ENCODE measurements around the gene AIF1L. TPM values are rescaled to one million over a fixed set of nuclear protein-coding genes. Genes with fewer than 3 reads are reported as not detected.

The AIF1L gene
- total and polyA plus RNA-seq, 4 donors = 0.61 to 1.8 (median 1.2) TPM

DNA sequence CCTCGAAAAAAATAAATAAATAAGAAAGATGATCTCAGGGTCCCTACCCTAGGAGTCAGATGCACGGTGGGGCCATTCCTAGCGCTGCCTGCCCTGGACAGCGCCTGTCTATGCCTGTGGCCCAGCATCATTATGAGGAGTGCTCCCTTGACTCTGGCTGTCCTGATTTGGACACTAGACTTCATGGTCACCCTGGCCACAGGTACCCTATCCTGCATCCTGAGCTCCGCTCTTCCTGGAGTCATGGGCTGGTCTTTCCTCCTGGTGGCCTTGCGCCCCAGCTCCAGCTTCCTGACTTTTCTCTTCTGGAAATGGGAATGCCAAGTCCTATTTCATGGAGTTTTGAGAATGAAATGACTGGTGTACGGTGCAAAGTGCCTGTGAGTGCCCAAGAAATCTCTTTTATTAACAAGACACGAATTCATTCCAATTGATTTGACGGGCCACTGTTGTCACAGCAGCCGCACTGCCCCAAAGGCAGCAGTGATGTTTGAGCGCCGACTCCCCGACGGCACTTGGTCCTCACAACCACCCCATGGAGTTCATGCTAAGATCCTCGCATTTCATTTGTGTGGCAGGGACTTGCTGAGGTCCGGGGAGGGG lies 564 bp upstream of the AIF1L start:
- peak overlapping the region in 1 of 3 donors; percentile 45 for H3K4me3 ChIP-seq (ENCODE audit: low read depth in 1 of 3, low read length in 3 of 3)
- TF ChIP-seq NR2F2 (IDR thresholded peaks at IDR 0.05) = no peak
- TF ChIP-seq TAF1 (conservative IDR thresholded peaks at IDR 0.05) = no peak
- no peak for TF ChIP-seq HNF4G (IDR thresholded peaks at IDR 0.05)
- no peak for TF ChIP-seq JUND (IDR thresholded peaks at IDR 0.05)
- TF ChIP-seq, protein P1, sequence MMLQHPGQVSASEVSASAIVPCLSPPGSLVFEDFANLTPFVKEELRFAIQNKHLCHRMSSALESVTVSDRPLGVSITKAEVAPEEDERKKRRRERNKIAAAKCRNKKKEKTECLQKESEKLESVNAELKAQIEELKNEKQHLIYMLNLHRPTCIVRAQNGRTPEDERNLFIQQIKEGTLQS (IDR thresholded peaks at IDR 0.05) = no peak
- no peak for TF ChIP-seq GABPA (IDR thresholded peaks at IDR 0.05 in 1 of 2, conservative IDR thresholded peaks at IDR 0.05 in 1 of 2)
- TF ChIP-seq, protein P2, sequence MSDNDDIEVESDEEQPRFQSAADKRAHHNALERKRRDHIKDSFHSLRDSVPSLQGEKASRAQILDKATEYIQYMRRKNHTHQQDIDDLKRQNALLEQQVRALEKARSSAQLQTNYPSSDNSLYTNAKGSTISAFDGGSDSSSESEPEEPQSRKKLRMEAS (IDR thresholded peaks at IDR 0.05) = no peak
- TF ChIP-seq SP1 (IDR thresholded peaks at IDR 0.05) = no peak
- no peak for TF ChIP-seq RAD21 (IDR thresholded peaks at IDR 0.05)
- no peak for TF ChIP-seq FOXA1 (IDR thresholded peaks at IDR 0.05)
- TF ChIP-seq YY1 (IDR thresholded peaks at IDR 0.05) = no peak
- TF ChIP-seq CTCF (IDR thresholded peaks at IDR 0.05; ENCODE audit: low read depth, low read length, missing input control) = no peak
- TF ChIP-seq FOXA2 (IDR thresholded peaks at IDR 0.05) = no peak
- H3K9me3 ChIP-seq (ENCODE audit: control insufficient read depth in 4 of 4, low read length in 3 of 4) = no peaks in the 10 kb centered on the region
- H3K27me3 ChIP-seq (ENCODE audit: control insufficient read depth in 4 of 4, insufficient read depth in 4 of 4, low read length in 3 of 4) = peaks cover 0 to 6% (median 3%) of the 10 kb centered on the region in 4 donors
- H3K27ac ChIP-seq (ENCODE audit: low read depth in 1 of 2, low read length in 2 of 2) = no peak overlapping the region
- no peaks in the 10 kb centered on the region for H3K36me3 ChIP-seq (ENCODE audit: control insufficient read depth in 4 of 4, insufficient read depth in 3 of 4, low read depth in 1 of 4, low read length in 3 of 4)
- H3K9ac ChIP-seq (ENCODE audit: low read depth in 1 of 2, low read length in 2 of 2) = no peak overlapping the region
- WGBS = 36% methylated on average over 16 of the region's 16 CpGs
- DNase-seq (ENCODE audit: low spot score) = no peak
- peaks cover 4 to 10% (median 6%) of the 10 kb centered on the region in 4 donors for H3K4me1 ChIP-seq (ENCODE audit: control insufficient read depth in 4 of 4, insufficient read depth in 4 of 4, low read length in 3 of 4)

DNA sequence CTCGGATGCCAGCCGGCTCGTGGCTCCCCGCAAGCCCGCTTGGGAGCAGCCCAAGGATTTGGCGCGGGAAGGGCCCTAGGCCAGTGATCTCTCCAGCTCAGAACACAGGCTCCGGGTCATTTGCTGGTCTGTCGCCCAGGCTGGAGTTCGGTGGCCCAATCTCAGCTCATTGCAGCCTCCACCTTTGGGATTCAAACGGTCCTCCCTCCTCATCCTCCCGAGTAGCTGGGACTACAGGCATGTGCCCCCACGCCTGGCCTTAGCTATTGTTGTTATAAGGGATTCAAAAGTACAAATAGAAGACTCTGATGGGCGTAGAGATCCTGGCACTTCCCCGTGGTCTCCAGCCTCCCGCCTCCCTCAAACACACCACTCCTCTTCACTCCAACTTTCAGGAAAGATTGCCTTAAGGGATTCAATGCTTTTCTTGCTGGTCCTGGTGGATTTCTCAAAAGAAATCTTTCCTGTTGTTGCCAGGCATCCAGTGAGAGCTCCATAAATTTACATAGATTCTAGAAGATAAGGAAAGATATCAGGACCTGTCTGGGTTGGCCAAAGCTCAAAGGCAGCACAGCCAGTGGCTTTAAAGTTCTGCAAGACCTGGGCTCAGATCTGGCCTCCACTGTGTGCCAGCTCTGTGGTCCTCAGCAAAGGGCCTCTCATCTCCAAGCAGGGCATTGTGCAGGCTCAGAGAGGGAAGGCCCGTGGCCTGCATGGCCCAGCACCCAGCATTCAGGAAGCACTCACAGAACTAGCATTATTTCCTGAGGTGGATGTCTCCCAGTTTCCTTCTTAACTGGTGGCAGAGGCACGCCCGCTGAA lies 1.0 kb downstream of the AIF1L start:
- WGBS = 35% methylated on average over 19 of the region's 19 CpGs
- peak overlapping the region in 1 of 3 donors; percentile 45 for H3K4me3 ChIP-seq (ENCODE audit: low read depth in 1 of 3, low read length in 3 of 3)
- H3K36me3 ChIP-seq (ENCODE audit: control insufficient read depth in 4 of 4, insufficient read depth in 3 of 4, low read depth in 1 of 4, low read length in 3 of 4) = no peaks in the 10 kb centered on the region
- peaks cover 0 to 6% (median 3%) of the 10 kb centered on the region in 4 donors for H3K27me3 ChIP-seq (ENCODE audit: control insufficient read depth in 4 of 4, insufficient read depth in 4 of 4, low read length in 3 of 4)
- TF ChIP-seq HNF4G (IDR thresholded peaks at IDR 0.05) (no peak), ZBTB33 (IDR thresholded peaks at IDR 0.05) (no peak), HNF4A (conservative IDR thresholded peaks at IDR 0.05) (no peak), CTCF (IDR thresholded peaks at IDR 0.05; ENCODE audit: low read depth, low read length, missing input control) (no peak), FOXA1 (IDR thresholded peaks at IDR 0.05) (no peak), YY1 (IDR thresholded peaks at IDR 0.05) (no peak), GABPA (IDR thresholded peaks at IDR 0.05 in 1 of 2, conservative IDR thresholded peaks at IDR 0.05 in 1 of 2) (no peak), SP1 (IDR thresholded peaks at IDR 0.05) (no peak), FOXA2 (IDR thresholded peaks at IDR 0.05) (no peak), RAD21 (IDR thresholded peaks at IDR 0.05) (no peak), TAF1 (conservative IDR thresholded peaks at IDR 0.05) (no peak), NR2F2 (IDR thresholded peaks at IDR 0.05) (no peak), EGR1 (IDR thresholded peaks at IDR 0.05; ENCODE audit: low read depth in 2 of 2) (no peak)
- TF ChIP-seq, protein P2 (IDR thresholded peaks at IDR 0.05) = no peak
- TF ChIP-seq, protein P3, sequence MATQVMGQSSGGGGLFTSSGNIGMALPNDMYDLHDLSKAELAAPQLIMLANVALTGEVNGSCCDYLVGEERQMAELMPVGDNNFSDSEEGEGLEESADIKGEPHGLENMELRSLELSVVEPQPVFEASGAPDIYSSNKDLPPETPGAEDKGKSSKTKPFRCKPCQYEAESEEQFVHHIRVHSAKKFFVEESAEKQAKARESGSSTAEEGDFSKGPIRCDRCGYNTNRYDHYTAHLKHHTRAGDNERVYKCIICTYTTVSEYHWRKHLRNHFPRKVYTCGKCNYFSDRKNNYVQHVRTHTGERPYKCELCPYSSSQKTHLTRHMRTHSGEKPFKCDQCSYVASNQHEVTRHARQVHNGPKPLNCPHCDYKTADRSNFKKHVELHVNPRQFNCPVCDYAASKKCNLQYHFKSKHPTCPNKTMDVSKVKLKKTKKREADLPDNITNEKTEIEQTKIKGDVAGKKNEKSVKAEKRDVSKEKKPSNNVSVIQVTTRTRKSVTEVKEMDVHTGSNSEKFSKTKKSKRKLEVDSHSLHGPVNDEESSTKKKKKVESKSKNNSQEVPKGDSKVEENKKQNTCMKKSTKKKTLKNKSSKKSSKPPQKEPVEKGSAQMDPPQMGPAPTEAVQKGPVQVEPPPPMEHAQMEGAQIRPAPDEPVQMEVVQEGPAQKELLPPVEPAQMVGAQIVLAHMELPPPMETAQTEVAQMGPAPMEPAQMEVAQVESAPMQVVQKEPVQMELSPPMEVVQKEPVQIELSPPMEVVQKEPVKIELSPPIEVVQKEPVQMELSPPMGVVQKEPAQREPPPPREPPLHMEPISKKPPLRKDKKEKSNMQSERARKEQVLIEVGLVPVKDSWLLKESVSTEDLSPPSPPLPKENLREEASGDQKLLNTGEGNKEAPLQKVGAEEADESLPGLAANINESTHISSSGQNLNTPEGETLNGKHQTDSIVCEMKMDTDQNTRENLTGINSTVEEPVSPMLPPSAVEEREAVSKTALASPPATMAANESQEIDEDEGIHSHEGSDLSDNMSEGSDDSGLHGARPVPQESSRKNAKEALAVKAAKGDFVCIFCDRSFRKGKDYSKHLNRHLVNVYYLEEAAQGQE (IDR thresholded peaks at IDR 0.05) = no peak
- H3K9ac ChIP-seq (ENCODE audit: low read depth in 1 of 2, low read length in 2 of 2) = no peak overlapping the region
- peaks cover 4 to 10% (median 6%) of the 10 kb centered on the region in 4 donors for H3K4me1 ChIP-seq (ENCODE audit: control insufficient read depth in 4 of 4, insufficient read depth in 4 of 4, low read length in 3 of 4)
- H3K9me3 ChIP-seq (ENCODE audit: control insufficient read depth in 4 of 4, low read length in 3 of 4) = no peaks in the 10 kb centered on the region
- no peak for DNase-seq (ENCODE audit: low spot score)
- no peak overlapping the region for H3K27ac ChIP-seq (ENCODE audit: low read depth in 1 of 2, low read length in 2 of 2)
